Activated CD8-positive, alpha-beta T cell treated with anti-CD3 and anti-CD28 coated beads for 36 hours (primary cell): ENCODE measurements around the gene CCDC146. TPM values are rescaled to one million over a fixed set of nuclear protein-coding genes. Genes with fewer than 3 reads are reported as not detected.
A peak's percentile ranks its signal among the peaks of the same experiment; 100 is the strongest.
"Not testable (repeated sequence)": the region's sequence is repeated elsewhere in the genome, so short reads cannot be mapped to it uniquely, and the experiment has no call there.

ENCODE experiments used
- ATAC-seq: fragments of 200-7000 bp; cut with Tn5 transposase; one replicate; pipeline ENCODE4 v1.10.0; 2021; ENCODE audit warnings: mild to moderate bottlenecking, moderate library complexity
- CTCF ChIA-PET: fragments of 350-600 bp; sonication (Branson Sonifier 250); formaldehyde crosslinking; loops from one replicate; lab custom pipeline; 2021; ENCODE audit warnings: antibody characterized with exemption; lab: Charles Lee
- POLR2A ChIA-PET: fragments of 350-600 bp; sonication (Branson Sonifier 250); formaldehyde crosslinking; loops from one replicate; lab custom pipeline; 2021; ENCODE audit warnings: antibody characterized with exemption; lab: Charles Lee
- DNase-seq: peaks from one replicate; pipeline ENCODE4 v3.0.0-alpha.2; 2020
- H3K27ac Mint-ChIP-seq: one replicate; pipeline ENCODE4 v1.8.0; 2021; ENCODE audit warnings: mild to moderate bottlenecking, mixed read lengths
- H3K27me3 Mint-ChIP-seq: one replicate; pipeline ENCODE4 v1.8.0; 2021; ENCODE audit warnings: mixed read lengths
- H3K36me3 Mint-ChIP-seq: one replicate; pipeline ENCODE4 v1.8.0; 2021; ENCODE audit warnings: low read depth, mixed read lengths
- H3K4me1 Mint-ChIP-seq: one replicate; pipeline ENCODE4 v1.8.0; 2021; ENCODE audit warnings: low read depth, mixed read lengths
- H3K4me3 Mint-ChIP-seq: one replicate; pipeline ENCODE4 v1.8.0; 2021; ENCODE audit warnings: mild to moderate bottlenecking, moderate library complexity, mixed read lengths
- H3K9me3 Mint-ChIP-seq: one replicate; pipeline ENCODE4 v1.8.0; 2021; ENCODE audit warnings: mixed read lengths
- intact Hi-C: fragments of 100-400 bp; cut with micrococcal nuclease; formaldehyde crosslinking; loops from one replicate; pipeline ENCODE4 v1.10.0; 2022
- total RNA-seq, 2 experiments: library from RNA; stranded (reverse); gene quantifications; one replicate each; pipeline ENCODE4 v1.2.3, GENCODE V29; 2021
- TF ChIP-seq, protein P1 (sequence below): fragments of 200-600 bp; IDR thresholded peaks from one replicate; pipeline ENCODE4 v1.8.0; 2022; ENCODE audit warnings: antibody characterized with exemption, mild to moderate bottlenecking

CCDC146 gene
- total RNA-seq, 2 experiments from 2014 or later: 2.1 to 2.6 TPM

- TF ChIP-seq, protein P1, sequence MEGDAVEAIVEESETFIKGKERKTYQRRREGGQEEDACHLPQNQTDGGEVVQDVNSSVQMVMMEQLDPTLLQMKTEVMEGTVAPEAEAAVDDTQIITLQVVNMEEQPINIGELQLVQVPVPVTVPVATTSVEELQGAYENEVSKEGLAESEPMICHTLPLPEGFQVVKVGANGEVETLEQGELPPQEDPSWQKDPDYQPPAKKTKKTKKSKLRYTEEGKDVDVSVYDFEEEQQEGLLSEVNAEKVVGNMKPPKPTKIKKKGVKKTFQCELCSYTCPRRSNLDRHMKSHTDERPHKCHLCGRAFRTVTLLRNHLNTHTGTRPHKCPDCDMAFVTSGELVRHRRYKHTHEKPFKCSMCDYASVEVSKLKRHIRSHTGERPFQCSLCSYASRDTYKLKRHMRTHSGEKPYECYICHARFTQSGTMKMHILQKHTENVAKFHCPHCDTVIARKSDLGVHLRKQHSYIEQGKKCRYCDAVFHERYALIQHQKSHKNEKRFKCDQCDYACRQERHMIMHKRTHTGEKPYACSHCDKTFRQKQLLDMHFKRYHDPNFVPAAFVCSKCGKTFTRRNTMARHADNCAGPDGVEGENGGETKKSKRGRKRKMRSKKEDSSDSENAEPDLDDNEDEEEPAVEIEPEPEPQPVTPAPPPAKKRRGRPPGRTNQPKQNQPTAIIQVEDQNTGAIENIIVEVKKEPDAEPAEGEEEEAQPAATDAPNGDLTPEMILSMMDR: no peak
- Mint-ChIP-seq H3K4me1 (peaks cover 54% of the 10 kb centered on the region), H3K4me3 (peak overlapping the region; percentile 14), H3K9me3 (no peaks in the 10 kb centered on the region), H3K36me3 (no peaks in the 10 kb centered on the region), H3K27ac (peak overlapping the region; percentile 75), H3K27me3 (no peaks in the 10 kb centered on the region)
- intact Hi-C loops: loop anchor here (5.0 kb wide), 2 partner anchors 82 to 207 kb away; partner anchors contain the start of gene CCDC146
- CTCF ChIA-PET: interaction anchor here (0.6 to 2.8 kb wide), 4 partner anchors 18 to 654 kb away, joined by 3 to 19 read pairs (median 3); partner anchors contain the start of gene FGL2
- DNase-seq (no peak), ATAC-seq (peak; percentile 64)
- POLR2A ChIA-PET: no interaction called here
These were observed 207.2 kb downstream of the CCDC146 start for GRCh38 chr7:77329466-77330168.

GRCh38 chr7:77330169-77330882 lies 207.9 kb downstream of the CCDC146 start:
- DNase-seq (peak; percentile 49), ATAC-seq (peak; percentile 45)
- intact Hi-C loops: loop anchor here (5.0 kb wide), 2 partner anchors 83 to 208 kb away; partner anchors contain the start of gene CCDC146
- CTCF ChIA-PET: interaction anchor here (0.6 to 2.4 kb wide), 3 partner anchors 75 to 654 kb away, joined by 3 to 13 read pairs (median 3); partner anchors contain the start of gene CCDC146
- Mint-ChIP-seq H3K27me3 (no peaks in the 10 kb centered on the region), H3K4me3 (peak overlapping the region; percentile 14), H3K36me3 (no peaks in the 10 kb centered on the region), H3K4me1 (peaks cover 54% of the 10 kb centered on the region), H3K9me3 (no peaks in the 10 kb centered on the region), H3K27ac (peak overlapping the region; percentile 75)
- TF ChIP-seq, protein P1: no peak
- POLR2A ChIA-PET: no interaction called here

DNA sequence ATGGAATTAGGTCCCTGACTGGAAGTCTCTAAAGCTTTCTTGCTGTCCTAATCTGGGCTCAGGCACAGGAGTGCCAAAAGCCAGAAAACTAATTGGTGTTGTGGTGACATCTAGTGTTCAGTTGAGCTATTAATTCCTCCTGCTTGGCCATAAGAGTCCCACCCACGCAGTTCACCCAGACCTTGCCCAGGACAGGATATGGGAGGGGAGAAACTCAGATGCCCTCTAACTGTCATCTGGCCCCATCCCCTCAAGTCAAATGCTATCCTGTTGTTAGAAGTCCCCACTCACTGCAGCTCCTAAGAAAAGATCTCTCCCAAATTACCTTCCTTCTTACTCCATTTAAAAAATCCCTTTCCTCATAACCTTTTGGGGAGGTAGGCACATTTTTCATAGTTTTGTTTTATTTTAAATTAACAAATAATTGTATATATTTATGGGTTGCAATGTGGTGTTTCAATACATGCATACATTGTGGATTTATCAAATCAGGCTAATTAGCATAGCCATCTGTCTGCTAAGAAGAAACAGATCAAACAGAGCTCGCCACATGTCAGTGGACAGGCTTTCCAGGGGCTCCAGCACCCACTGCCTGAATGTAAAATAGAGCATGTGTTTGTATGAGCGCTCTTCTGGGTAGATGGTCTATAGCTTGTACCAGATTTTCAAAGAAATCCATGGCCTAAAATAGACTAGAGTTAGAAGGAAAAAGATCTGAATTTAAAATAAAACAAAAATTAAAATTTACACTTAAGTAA lies 209.7 kb downstream of the CCDC146 start:
- Mint-ChIP-seq H3K36me3 (no peaks in the 10 kb centered on the region), H3K27ac (no peak overlapping the region), H3K9me3 (no peaks in the 10 kb centered on the region), H3K27me3 (no peaks in the 10 kb centered on the region), H3K4me3 (no peak overlapping the region), H3K4me1 (peaks cover 45% of the 10 kb centered on the region)
- TF ChIP-seq, protein P1: peak; percentile 61
- DNase-seq (peak; percentile 85), ATAC-seq (peak; percentile 58)
- ChIA-PET POLR2A (interaction anchor here (1.1 kb wide), 1 partner anchor 79 kb away, joined by 3 read pairs; no protein-coding TSS in a partner anchor), CTCF (interaction anchor here (0.7 to 2.4 kb wide), 21 partner anchors 17 to 390 kb away, joined by 3 to 36 read pairs (median 4); partner anchors contain the start of gene CCDC146)
- intact Hi-C loops: loop anchor here (5.0 kb wide), 2 partner anchors 85 to 210 kb away; partner anchors contain the start of gene CCDC146

DNA sequence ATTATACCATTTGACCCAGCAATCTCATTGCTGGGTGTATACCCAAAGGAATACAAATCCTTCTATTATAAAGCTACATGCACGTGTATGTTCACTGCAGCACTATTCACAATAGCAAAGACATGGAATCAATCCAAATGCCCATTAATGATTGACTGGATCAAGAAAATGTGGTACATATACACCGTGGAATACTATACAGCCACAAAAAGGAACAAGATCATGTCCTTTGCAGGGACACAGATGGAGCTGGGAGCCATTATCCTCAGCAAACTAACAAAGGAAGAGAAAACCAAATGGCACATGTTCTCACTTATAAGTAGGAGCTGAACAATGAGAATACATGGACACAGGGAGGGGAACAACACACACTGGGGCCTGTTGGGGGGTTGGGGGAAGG lies 211.6 kb downstream of the CCDC146 start:
- POLR2A ChIA-PET, H3K27me3 Mint-ChIP-seq, ATAC-seq, H3K27ac Mint-ChIP-seq, H3K36me3 Mint-ChIP-seq, DNase-seq, H3K4me3 Mint-ChIP-seq, H3K9me3 Mint-ChIP-seq: not testable (repeated sequence)
- intact Hi-C loops: loop anchor here (5.0 kb wide), 2 partner anchors 87 to 212 kb away; partner anchors contain the start of gene CCDC146
- CTCF ChIA-PET: interaction anchor here (2.8 kb wide), 1 partner anchor 87 kb away, joined by 11 read pairs; no protein-coding TSS in a partner anchor
- peaks cover 40% of the 10 kb centered on the region for H3K4me1 Mint-ChIP-seq

- H3K4me3 Mint-ChIP-seq: no peak overlapping the region
- TF ChIP-seq, protein P1: no peak
- no peaks in the 10 kb centered on the region for H3K27me3 Mint-ChIP-seq
- H3K27ac Mint-ChIP-seq: no peak overlapping the region
- no peak for ATAC-seq
- DNase-seq: no peak
- ChIA-PET CTCF (interaction anchor here (0.7 to 2.8 kb wide), 3 partner anchors 11 to 927 kb away, joined by 3 to 11 read pairs (median 4); no protein-coding TSS in a partner anchor), POLR2A (interaction anchor here (0.6 to 0.7 kb wide), 2 partner anchors 71 to 171 kb away, joined by 3 read pairs; no protein-coding TSS in a partner anchor)
- intact Hi-C loops: no loop called here
- peaks cover 29% of the 10 kb centered on the region for H3K4me1 Mint-ChIP-seq
- H3K9me3 Mint-ChIP-seq: no peaks in the 10 kb centered on the region
- no peaks in the 10 kb centered on the region for H3K36me3 Mint-ChIP-seq
These were observed 213.2 kb downstream of the CCDC146 start for GRCh38 chr7:77335581-77335980.
